Upper lobe of left lung (tissue), 6 donors: ENCODE data around the gene RIC8B. TPM values are rescaled to one million over a fixed set of nuclear protein-coding genes. Genes with fewer than 3 reads are reported as not detected.
A peak's percentile ranks its signal among the peaks of the same experiment; 100 is the strongest.

Experiments
- ATAC-seq, 2 donors: fragments of 200-7000 bp; cut with Tn5 transposase; one replicate each; pipeline ENCODE4 v1.9.1; 2022; ENCODE audit warnings: mild to moderate bottlenecking in 2 of 2, moderate library complexity in 2 of 2; ENCODE audit not compliant: low FRiP score in 2 of 2
- DNase-seq, 2 donors: peaks; one replicate each; pipeline ENCODE4 v3.0.0-alpha.2; 2019 to 2020
- H3K27ac ChIP-seq, 4 donors: fragments of 200-600 bp; sonication (generic); one replicate each; pipeline ENCODE4 v1.5.1; 2016 to 2019
- H3K27me3 ChIP-seq, 4 donors: fragments of 200-600 bp; sonication (generic); one replicate each; pipeline ENCODE4 v1.5.1; 2017 to 2019
- H3K36me3 ChIP-seq, 4 donors: fragments of 200-600 bp; sonication (generic); one replicate each; pipeline ENCODE4 v1.5.1; 2016 to 2019
- H3K4me1 ChIP-seq, 4 donors: fragments of 200-600 bp; sonication (generic); one replicate each; pipeline ENCODE4 v1.5.1; 2018 to 2019
- H3K4me3 ChIP-seq, 4 donors: fragments of 200-600 bp; sonication (generic); one replicate each; pipeline ENCODE4 v1.5.1; 2017 to 2019; ENCODE audit warnings: mild to moderate bottlenecking in 2 of 4, moderate library complexity in 1 of 4
- H3K9me3 ChIP-seq, 4 donors: fragments of 200-600 bp; sonication (generic); one replicate each; pipeline ENCODE4 v1.5.1; 2018 to 2019
- CTCF ChIP-seq, 6 experiments: fragments of 450-650 bp in 4 of 6; fragments of 200-600 bp in 2 of 6; sonication (generic) in 2 of 6; IDR thresholded peaks; one replicate each; pipeline ENCODE4 v1.5.1; 2016 to 2019; ENCODE audit warnings: antibody characterized with exemption in 6 of 6
- EP300 ChIP-seq, 4 donors: sonication (generic); formaldehyde crosslinking; IDR thresholded peaks; one replicate each; pipeline ENCODE4 v1.5.1; 2017; ENCODE audit warnings: antibody characterized with exemption in 4 of 4, control low read depth in 2 of 4
- POLR2A ChIP-seq, 4 donors: fragments of 450-650 bp; IDR thresholded peaks; one replicate each; pipeline ENCODE4 v1.5.1; 2016 to 2017; ENCODE audit warnings: antibody characterized with exemption in 4 of 4, mild to moderate bottlenecking in 2 of 4
- POLR2AphosphoS5 ChIP-seq, 2 donors: sonication (generic); formaldehyde crosslinking; IDR thresholded peaks; one replicate each; pipeline ENCODE4 v1.5.1; 2017; ENCODE audit warnings: antibody characterized with exemption in 2 of 2
- WGBS, 2 donors: methylation state at CpG; one replicate each; pipeline ENCODE4 v1.1.5; 2017 to 2018; 5-methylcytosine and 5-hydroxymethylcytosine counted together
- total RNA-seq, 6 donors: library from RNA; depleted of rRNA in 4 of 6; stranded (reverse); fragments of >200 nt in 4 of 6; gene quantifications; one replicate each; pipeline versions ENCODE4 v1.1.0 to v1.2.1, GENCODE V29; 2016 to 2021
- donor health status: DM: no; HTN: no; CAD: no; lungs with moderate emphysema.
- donor health status: DM: no; HTN: yes; CAD: no; lungs with severe emphysema.

Gene RIC8B
- total RNA-seq, 6 donors from 2014 or later = 7.8 to 27.2 (median 10.8) TPM

DNA sequence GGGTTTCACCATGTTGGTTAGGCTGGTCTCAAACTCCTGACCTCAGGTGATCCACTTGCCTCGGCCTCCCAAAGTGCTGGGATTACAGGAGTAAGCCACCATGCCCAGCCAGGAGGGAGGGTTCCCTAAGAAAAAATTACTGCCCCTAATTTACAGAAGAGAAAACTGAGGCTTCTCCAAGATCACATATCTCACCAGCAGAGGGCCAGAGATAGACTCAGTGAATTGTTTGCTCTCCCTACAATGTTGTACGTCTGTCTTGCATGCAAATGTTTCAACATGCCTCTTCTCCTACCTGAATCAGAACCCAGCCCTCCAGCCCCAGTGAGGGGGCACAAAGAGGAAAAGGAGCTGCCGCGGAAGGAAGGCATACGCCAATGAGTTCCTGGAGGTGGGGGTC lies 132.9 kb downstream of the RIC8B start:
- H3K27me3 ChIP-seq = no peaks in the 10 kb centered on the region
- H3K9me3 ChIP-seq = no peaks in the 10 kb centered on the region
- no peak for DNase-seq
- H3K27ac ChIP-seq = no peak overlapping the region
- no peak overlapping the region for H3K4me3 ChIP-seq
- no peaks in the 10 kb centered on the region for H3K36me3 ChIP-seq
- 56 to 57% methylated on average over 5 of the region's 5 CpGs for WGBS, 2 donors
- TF ChIP-seq POLR2AphosphoS5 (IDR thresholded peaks at IDR 0.05) (no peak), EP300 (IDR thresholded peaks at IDR 0.05) (no peak), POLR2A (IDR thresholded peaks at IDR 0.05) (no peak), CTCF (IDR thresholded peaks at IDR 0.05) (no peak)
- no peak for ATAC-seq
- H3K4me1 ChIP-seq = peaks cover 0 to 10% (median 7%) of the 10 kb centered on the region in 4 donors

DNA sequence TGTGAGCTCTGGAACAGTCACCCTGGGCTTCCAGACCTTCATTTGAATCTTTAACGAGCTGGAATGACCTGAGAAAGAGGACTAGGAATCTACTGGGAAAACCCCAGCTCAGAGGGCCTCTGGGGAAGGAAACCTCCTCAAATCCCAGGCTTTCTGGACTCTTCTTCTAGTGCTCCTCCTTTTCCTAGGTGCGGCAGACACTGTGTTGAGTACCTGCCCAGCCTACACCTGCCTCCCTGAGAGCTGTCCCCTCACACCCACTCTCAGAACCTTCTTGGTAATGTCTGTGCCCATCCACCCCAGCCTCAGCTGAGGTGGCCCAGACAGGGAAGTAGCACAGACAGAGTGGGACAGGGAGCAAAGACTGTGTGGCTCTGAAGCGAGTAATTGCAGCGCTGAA lies 133.4 kb downstream of the RIC8B start:
- Histone ChIP-seq H3K27ac (no peak overlapping the region), H3K36me3 (no peaks in the 10 kb centered on the region), H3K4me1 (peaks cover 0 to 10% (median 7%) of the 10 kb centered on the region in 4 donors), H3K4me3 (no peak overlapping the region), H3K27me3 (no peaks in the 10 kb centered on the region), H3K9me3 (no peaks in the 10 kb centered on the region)
- no peak for DNase-seq
- TF ChIP-seq POLR2A (IDR thresholded peaks at IDR 0.05) = no peak
- TF ChIP-seq EP300 (IDR thresholded peaks at IDR 0.05) = no peak
- no peak for TF ChIP-seq CTCF (IDR thresholded peaks at IDR 0.05)
- no peak for TF ChIP-seq POLR2AphosphoS5 (IDR thresholded peaks at IDR 0.05)
- ATAC-seq = no peak
- 63 to 72% methylated on average over 4 of the region's 4 CpGs for WGBS, 2 donors

GRCh38 chr12:106908561-106908960 lies 134.1 kb downstream of the RIC8B start:
- no peak for TF ChIP-seq EP300 (IDR thresholded peaks at IDR 0.05)
- TF ChIP-seq POLR2AphosphoS5 (IDR thresholded peaks at IDR 0.05) = no peak
- TF ChIP-seq POLR2A (IDR thresholded peaks at IDR 0.05) = no peak
- TF ChIP-seq CTCF (IDR thresholded peaks at IDR 0.05) = no peak
- Histone ChIP-seq H3K27ac (no peak overlapping the region), H3K36me3 (no peaks in the 10 kb centered on the region), H3K4me1 (peaks cover 0 to 4% (median 3%) of the 10 kb centered on the region in 4 donors), H3K9me3 (no peaks in the 10 kb centered on the region), H3K4me3 (no peak overlapping the region), H3K27me3 (no peaks in the 10 kb centered on the region)
- ATAC-seq (no peak), DNase-seq (no peak)
- 77 to 81% methylated on average over 3 of the region's 3 CpGs for WGBS, 2 donors

GRCh38 chr12:106910202-106910601 lies 135.7 kb downstream of the RIC8B start:
- H3K4me3 ChIP-seq = no peak overlapping the region

More at GRCh38 chr12:106910202-106910601, 135.7 kb downstream of the RIC8B start:
- TF ChIP-seq POLR2AphosphoS5 (IDR thresholded peaks at IDR 0.05) (no peak), POLR2A (IDR thresholded peaks at IDR 0.05) (no peak), EP300 (IDR thresholded peaks at IDR 0.05) (no peak), CTCF (IDR thresholded peaks at IDR 0.05) (no peak)
- 93 to 96% methylated on average over 1 of the region's 1 CpG for WGBS, 2 donors
- no peaks in the 10 kb centered on the region for H3K36me3 ChIP-seq
- DNase-seq (no peak), ATAC-seq (peak in 1 of 2 donors; percentile 59)
- no peaks in the 10 kb centered on the region for H3K4me1 ChIP-seq
- H3K27ac ChIP-seq = no peak overlapping the region
- no peaks in the 10 kb centered on the region for H3K27me3 ChIP-seq
- no peaks in the 10 kb centered on the region for H3K9me3 ChIP-seq
